DMS 273 (cell line): ENCODE measurements around the gene HNF4A.
"Not testable (repeated sequence)": the region's sequence is repeated elsewhere in the genome, so short reads cannot be mapped to it uniquely, and the experiment has no call there.

Experiments used
- DNase-seq: peaks from one replicate; lab custom pipeline; 2025; ENCODE audit not compliant: unreplicated experiment; lab: John Stamatoyannopoulos, UW

Gene HNF4A

DNA sequence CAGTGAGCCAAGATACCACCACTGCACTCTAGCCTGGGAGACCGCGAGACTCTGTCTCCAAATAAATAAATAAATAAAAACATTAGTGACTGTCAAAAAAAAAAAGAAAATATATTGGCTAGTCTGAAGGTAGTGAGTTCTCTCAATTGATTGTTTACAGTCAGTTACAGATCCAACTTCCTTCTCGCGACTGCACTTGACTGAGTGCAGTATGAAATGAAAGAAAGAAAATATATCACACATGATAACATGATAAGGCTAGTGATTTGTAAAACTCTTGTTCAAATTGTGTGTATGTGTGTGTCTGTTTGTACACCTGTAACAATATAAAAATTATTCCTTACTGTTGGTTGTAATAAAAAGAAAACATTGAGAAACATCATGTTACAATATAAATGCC is 10.8 kb upstream of the HNF4A start:
- DNase-seq = no peak

DNA sequence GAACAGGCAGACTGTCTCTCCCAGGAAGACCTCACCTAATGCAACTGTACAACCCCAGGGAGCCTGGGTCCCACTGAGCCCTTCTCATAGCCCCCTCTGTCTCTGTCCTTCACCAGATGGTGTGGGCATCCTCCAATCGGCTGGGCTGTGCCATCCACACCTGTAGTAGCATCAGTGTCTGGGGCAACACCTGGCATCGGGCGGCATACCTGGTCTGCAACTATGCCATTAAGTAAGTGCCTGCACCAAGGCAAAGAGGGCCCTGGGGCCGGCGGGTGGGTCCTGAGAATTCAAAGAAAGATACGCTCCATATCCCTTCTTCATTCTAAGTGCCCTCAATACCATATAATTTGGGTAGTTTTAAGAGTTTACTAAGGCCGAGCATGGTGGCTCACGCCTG is 10.4 kb upstream of the HNF4A start:
- DNase-seq = no peak

DNA sequence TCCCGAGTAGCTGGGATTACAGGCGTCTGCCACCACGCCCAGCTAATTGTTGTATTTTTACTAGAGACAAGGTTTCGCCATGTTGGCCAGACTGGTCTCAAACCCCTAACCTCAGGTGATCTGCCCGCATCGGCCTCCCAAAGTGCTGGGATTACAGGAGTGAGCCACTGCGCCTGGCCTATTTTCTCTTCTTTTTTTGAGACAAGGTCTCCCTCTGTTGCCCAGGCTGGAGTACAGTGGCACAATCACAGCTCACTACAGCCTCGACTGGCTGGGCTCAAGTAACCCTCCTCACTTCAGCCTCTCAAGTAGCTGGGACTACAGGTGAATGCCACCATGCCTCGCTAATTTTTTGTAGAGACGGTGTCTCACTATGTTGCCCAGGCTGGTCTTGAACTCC is 9.6 kb upstream of the HNF4A start:
- DNase-seq = not testable (repeated sequence)

DNA sequence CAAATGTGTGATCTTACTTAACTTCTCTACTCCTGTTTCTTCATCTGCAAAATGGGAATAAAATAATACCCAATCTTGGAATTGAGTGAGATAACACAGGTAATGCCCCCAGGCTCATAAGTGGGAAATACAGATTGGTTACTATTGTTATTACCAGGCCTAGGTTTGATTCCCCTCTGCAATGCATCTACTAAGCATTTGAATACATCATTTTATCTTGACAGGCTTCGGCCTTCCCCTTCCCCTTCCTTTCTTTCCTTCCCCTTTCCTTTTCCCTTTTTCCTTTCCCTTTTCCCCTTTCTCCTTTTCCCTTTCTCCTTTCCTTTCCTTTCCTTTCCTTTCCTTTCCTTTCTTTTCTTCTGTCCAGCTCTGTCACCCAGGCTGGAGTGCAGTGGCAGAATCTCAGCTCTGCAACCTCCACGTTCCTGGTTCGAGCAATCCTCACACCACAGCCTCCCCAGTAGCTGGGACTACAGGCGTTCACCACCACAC is 7.3 kb upstream of the HNF4A start:
- no peak for DNase-seq

DNA sequence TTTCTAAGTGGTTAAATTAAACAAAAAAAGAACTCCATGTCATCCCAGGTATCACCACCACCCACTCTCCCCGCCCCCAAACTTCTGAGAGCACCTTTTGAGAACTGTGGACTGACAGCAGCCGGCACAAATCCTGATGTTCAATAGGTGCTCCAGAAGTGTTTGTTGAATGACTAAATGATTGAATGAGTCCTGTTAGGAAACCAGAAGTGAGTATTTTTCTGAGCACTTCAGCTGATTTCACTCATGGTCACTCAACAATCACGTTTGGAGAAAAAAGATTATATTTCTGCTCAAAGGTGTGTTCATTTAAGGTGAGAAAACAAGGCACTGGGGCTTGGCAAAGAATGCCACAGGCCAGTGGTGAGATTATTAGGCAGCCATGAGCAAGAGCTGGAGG is 6.2 kb upstream of the HNF4A start:
- DNase-seq = no peak

DNA sequence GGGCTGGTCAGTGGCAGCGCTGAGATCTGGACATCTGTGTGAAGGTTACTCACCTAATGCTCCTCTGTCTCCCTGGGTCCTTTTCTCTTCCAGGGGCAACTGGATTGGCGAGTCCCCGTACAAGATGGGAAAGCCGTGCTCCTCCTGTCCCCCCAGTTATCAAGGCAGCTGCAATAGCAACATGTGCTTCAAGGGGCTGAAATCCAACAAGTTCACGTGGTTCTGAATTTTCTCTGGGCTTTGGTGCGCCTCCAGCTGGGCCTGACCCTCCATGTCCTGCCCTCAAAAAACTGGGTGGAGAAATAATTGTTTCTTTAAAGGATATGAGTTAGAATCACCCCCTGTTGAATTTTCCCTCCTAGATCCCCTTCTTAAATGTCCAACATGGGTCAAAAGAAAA is 4.9 kb upstream of the HNF4A start:
- DNase-seq = no peak

DNA sequence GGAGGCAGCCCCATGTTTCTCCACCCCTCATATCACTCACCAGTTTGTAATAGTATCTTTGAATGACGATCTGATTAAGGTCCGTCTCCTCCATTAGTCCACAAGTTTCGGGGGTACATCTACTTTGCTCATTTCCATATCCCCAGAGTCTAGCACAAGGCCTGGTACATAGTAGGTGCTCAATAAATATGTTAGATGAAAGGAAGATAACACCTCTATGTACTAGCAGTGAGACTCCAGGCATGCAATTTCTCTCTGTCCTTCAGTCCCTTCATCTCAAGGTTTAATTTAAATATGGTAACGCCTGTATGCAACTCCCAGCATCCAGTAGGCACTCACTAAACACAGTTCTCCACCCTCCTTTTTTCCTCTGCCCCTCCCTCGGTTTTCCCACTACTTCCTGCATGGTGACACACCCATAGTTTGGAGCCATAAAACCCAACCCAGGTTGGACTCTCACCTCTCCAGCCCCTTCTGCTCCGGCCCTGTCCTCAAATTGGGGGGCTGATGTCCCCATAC is 461 bp upstream of the HNF4A start:
- no peak for DNase-seq

DNA sequence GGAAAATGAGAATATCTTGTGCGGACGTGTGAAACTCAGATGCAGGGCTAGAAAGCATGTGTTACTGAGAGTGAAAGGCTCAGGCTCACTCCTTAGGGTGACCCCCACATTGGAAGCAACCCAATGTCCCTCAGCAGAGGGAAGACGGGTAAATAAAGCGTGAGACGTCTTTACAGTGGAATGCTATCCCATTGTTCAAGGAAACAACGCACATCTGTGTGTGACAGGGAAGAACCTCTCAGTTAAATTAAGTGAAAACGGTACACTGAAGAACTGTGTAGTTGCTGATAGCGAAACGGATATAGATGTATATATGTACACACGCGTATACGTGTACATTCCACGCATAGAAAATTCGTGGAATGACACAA is 839 bp downstream of the HNF4A start:
- no peak for DNase-seq

DNA sequence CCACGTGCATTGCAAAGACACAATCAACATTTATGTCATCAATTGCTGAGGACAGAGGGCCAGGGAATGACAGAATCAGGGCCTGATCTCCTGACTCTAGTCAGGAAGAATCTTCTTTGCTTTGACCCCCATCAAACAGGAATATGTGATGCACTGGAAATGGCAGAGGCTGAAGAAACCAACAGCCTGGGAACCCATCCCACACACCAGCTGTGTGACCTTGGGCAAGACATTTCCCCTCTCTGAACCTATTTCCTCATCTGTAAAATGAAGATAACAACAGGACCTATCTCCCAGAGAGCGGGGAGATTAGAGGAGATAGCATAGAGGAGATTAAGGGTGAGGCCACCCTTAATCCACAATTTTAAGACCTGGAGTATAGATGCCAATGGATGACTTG is 1.5 kb downstream of the HNF4A start:
- DNase-seq = no peak

DNA sequence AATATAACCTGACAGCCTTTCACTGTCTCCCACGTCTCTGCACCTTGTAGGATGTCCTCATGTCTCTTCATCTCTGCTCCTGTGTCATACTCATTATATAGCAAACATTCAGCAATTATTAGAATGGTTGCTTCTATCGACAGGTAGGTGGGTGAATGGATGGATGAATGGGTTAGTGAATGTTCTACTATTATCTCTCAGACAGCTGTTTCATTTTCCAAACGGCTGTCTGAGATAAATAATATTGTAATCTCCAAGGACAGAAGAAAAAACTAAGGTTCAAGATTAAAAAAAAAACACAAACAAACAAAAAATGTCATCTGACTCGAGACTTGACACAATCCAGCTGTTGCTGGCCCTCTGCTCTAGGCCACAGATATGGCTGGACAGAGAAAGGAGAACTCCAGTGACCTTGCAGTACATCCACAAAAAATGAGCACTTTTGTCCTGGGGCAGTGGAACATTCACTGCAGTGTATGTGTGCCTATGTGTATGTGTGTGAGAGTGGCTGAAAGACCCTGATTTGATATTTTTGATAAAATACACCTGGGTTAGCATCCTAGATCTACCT is 2.1 kb downstream of the HNF4A start:
- no peak for DNase-seq

DNA sequence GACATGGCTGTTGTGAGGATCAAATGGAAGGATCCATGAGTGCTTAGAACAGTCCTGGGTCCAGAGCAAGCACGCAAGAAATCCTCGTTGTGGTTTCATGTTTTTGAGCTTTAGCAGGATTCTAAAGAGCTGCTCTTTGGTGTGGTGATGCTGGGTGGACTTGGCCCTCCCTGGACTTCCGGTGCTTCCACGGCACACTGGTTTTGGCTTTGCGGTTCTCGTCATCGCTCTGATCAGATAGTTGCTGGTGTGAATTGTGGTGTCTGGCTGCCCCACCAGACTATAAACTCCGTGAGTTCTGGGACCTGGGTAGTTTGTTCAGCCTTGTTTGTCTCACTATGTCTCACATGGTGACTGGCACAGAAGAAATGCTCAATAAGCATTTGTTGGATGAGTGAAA is 3.3 kb downstream of the HNF4A start:
- no peak for DNase-seq

DNA sequence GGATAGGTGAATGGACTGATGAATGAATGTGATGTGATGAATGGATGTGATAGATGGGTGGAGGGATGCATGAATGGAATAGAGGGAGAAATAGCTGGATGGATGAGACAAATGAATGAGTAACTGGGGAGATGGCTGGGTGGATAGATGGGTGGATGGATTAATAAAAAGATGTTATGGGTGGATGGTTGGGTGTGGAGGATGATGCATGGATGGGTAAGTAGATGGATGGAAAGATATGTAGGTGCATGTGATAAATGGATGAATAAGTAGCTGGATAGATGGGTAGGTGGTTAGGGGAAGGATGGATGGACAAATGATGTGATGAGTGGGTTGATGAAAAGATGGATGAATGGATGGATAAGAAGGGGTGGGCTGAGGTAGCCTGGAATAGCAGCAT is 4.7 kb downstream of the HNF4A start:
- no peak for DNase-seq

DNA sequence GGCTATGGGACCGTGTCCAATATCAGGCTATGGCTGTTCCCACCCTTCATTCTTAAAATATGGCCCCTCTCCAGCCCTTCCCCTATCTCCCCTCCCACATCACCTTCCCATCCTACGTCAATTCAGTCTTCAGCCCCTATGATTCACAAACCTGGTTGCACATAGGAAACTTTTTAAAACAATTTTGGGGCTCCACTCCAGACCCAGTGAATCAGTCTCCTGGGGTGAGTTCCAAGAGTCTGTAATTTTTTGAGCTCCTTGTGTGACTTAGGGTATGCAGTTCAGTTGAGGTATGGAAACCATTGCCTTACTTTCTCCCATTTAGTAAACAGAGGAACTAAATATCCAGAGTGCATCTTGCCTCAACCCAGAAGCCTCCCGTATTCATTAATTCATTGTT is 5.5 kb downstream of the HNF4A start:
- no peak for DNase-seq

DNA sequence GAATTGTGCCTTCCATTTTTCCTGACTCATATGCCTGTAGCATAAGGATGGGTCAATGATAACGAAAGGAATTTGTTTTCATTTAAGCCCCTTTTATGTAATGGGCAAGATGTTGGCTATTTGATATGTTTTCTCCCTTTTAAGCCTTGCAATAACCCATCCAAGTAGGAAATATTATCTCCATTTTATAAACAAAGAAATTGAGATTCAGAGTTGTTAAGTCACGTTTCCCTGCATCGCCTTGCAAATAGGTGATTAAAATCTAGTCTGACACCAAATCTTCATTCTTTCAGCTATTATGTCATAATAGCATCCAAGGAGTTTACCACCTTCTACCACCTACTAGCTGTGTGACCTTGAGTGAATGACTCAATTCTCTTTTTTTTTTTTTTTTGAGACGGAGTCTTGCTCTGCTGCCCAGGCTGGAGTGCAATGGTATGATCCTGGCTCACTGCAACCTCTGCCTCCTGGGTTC is 7.0 kb downstream of the HNF4A start:
- no peak for DNase-seq

DNA sequence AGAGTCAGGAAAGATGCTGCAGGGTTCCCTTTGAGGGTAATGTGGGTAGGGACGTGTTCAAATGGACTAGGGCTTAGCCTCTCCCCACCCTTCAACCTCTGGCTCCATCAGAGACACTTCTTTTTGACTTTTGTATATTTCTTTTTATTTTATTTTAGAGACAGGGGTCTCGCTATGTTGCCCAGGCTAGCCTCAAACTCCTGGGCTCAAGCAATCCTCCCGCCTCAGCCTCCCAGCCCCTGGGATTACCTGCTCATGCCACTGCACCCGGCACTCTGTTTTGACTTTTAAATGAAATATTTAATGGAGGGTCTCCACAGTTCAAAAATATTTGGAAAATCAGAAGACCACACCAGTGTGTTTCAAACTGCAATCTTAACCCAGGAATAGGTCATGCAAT is 8.6 kb downstream of the HNF4A start:
- no peak for DNase-seq

DNA sequence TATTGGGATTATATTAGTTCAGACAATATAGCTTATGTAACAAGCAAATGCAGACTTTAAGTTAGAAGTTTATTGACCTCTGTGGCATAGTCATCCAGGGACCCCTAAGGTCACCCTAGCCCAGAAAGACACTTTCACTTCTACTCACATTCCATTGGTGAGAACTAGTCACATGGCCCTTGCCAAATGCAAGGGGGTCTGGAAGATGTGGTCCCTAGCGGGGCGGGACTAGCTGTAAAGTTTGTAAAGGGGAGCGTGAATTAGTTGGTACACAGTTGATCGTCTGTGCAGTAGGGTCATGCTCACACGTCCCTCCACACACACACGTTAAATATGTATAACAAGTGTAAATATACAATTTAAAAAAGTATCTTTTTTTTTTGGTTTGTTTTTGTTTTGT is 9.3 kb downstream of the HNF4A start:
- no peak for DNase-seq

DNA sequence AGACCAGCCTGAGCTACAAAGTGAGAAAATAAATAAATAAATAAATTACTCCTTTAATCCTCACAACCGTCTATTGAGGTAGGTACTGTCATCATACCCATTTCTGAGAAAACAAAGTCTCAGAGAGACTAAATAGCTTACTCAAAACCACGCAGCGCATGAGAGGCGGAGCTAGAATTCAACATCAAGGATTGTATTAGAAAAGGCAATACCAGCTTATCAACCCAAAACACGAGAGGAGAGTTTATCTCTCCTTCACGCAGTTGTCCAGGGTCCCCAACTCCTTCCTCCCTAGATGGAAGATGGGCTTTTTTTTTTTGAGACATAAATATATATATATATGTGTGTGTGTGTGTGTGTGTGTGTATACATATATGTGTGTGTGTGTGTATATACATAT is 12.2 kb downstream of the HNF4A start:
- DNase-seq = no peak

DNA sequence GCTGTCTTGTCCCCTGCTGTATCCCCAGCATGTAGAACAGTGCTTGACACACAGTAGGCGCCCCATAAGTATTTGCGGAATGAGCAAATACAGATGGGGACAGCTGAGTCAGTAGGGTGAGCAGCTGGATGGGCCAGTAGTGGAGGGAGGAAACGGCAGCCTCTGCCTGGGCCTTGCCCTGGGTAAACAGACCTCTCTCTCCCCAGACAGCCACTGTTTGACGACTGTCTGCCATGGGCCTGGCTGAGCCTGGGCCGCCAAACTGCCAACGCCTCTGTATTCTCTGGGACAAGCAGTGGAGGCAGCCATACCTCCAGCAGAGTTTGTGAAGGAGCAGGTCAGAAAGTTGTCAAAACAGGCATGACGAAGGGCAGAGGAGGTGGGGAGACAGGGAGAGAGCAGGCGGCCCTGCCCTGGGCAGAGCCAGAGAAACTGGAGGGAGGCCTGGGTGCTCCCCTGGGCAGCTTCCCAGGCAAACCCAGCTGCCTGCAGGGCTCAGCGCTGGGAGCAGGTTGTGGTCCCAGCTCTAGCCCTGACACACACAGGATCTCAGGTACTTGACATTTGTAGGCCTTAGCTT is 15.2 kb downstream of the HNF4A start:
- no peak for DNase-seq

DNA sequence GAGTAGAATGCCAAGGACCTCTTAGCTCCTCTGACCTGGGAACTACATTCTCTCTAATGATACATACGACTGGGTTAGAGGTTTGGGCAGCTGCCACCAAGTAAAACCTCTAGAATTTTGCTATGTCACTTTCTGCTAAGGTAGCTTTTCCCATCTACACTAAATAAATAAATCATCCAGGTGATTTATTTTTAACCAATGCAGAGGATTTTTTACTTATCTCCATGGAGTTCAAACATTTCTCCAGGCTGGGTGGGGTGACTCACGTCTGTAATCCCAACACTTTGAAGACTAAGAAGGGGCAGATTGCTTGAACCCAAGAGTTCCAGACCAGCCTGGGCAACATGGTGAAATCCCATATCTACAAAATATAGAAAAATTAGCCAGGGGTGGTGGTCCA is 27.1 kb downstream of the HNF4A start:
- no peak for DNase-seq

DNA sequence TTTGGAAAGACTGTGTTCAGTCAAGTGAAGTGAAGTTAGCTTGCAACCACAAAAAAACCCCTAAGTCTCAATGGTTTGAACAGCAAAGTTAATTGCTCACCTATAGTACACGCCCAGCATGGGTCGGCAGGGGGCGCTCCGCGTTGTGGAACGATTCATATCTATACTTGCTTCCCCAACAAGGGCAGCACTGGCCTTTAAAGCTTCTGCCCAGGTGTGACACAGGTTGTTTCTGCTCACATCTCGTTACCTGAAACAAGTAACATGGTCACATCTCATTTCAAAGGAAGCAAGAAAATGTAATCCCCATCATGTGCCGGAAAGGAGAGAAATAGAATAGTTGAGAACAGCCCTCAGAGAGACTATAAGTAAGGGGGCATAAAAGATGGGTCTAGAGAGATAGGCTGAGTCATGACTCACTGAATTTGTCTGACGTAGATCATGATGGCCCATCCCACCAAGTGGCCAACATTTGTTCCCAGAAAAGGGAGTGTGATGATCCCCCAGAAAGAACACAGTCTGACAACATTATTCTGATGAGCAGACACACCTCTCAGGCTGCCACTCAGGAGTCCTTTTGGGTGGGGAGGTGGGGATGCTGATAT is 29.0 kb downstream of the HNF4A start:
- peak; percentile 86 for DNase-seq

DNA sequence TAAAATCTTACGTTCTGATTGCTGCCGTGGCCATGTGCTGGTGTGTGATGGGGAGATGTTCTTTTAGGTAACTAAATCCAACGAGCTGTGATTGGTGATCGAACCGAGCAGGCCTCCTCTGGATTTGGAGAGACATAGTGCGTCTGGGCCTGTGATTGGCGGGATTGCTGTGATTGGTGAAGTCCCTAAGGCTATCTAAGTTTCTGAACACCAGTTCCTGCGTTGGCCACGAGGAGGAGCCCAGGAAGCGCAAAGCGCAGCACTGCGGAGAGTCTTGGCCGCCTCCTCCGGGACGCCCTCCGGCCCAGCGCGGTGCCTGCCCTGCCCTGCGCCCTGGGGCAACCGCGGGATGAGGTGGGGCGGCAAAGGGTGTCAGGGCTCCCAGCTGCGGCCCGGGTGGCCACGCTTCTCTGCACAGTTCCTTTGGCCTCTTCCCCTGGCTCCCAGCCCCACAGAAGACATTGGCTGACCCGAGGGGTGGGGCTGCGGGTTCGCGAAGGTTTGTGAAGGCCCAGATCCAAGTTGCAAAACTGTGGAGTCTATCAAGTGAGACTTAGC is 33.0 kb downstream of the HNF4A start:
- DNase-seq = peak; percentile 92

DNA sequence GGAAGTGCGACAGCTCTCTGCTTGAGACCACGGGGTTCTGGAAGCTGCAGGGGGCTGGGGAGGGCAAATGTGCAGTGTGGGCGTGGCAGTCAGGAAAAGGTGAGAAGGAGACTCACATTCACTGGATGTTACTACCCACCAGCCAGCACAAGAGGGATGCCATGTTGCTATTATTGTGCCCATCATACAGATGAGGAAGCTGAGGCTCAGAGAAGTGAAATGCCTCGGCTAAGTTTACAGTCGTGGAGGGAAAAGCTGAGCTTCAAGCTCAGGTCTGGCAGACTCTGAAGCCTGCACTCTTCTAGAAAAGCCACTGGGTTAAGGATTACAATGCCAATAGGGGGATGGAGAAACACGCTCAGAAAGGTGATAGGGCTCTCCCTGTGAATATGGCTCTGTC is 34.4 kb downstream of the HNF4A start:
- no peak for DNase-seq
